GM21737 (cell line): ENCODE data around the gene ZCCHC9.
"Not testable (repeated sequence)": the region's sequence is repeated elsewhere in the genome, so short reads cannot be mapped to it uniquely, and the experiment has no call there.

Experiments used
- ATAC-seq: cut with Tn5 transposase; IDR thresholded peaks from one replicate; pipeline ENCODE4 v1.9.1; 2021; ENCODE audit warnings: mild to moderate bottlenecking, moderate library complexity; ENCODE audit not compliant: unreplicated experiment

Gene ZCCHC9

DNA sequence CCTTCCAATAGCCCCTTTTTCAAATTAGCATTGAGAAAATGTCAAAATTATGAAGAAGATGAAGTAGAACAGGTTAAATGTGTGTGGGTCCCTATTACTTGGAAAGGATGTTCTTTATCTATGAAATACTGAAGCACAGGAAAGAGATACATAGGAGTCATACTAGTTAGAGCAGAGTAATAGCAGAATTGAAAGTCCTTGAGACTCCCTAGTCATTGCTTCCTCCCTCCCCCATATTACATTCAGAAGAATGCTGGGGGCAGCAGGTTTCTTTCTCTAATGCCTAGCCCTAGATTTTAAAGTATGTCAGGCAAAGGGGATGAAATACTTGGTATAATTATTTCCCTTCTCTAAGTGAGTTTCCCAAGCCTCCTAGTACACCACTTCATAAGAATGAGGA, 4.4 kb downstream of the ZCCHC9 start:
- no peak for ATAC-seq

DNA sequence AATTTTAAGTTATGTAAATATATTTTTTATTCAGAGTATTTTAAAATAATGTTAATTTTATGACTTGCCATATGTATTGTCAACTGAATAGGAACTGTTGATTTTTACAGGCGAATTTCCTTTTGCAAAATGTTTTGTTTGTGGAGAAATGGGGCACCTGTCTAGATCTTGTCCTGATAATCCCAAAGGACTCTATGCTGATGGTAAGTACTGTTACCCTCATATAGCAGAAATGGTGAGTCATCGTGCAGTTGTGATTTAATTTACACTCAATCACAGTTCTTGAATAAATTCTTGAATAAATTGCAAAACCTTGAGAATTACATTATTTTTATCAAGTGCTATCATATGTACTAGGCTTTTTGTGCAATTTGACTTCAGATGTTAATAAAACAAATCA, 7.4 kb downstream of the ZCCHC9 start:
- no peak for ATAC-seq

DNA sequence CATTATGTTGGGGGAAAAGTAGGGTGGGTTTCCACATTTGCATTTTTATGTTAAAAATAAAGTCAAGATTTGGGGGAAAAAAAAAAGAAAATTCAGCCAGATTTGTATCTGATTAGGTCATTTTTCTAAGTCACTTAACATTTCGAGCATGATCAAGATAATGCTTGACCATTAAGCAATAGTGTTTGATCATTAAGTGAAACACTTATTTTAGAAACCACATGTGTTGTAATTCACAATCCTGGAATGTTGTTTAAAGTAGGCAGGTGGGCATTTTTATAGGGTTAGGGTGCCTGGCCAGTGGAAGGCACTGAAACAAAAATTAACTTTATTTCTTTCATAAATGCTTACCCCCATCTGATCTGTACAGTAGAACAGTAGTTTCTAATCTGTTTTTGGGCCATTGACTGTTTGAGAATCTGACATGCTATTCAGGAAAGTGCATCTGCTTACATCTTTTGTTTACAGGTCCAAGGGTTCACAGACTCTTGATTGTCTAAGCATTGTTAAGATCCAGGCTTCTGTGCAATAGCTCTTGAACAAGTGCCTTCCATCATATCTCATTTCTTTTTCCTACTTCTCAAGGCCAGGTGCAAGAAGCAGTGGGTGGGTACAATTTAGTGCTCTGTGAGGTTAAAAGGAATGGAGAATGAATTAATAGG, 9.1 kb downstream of the ZCCHC9 start:
- ATAC-seq, result no peak

DNA sequence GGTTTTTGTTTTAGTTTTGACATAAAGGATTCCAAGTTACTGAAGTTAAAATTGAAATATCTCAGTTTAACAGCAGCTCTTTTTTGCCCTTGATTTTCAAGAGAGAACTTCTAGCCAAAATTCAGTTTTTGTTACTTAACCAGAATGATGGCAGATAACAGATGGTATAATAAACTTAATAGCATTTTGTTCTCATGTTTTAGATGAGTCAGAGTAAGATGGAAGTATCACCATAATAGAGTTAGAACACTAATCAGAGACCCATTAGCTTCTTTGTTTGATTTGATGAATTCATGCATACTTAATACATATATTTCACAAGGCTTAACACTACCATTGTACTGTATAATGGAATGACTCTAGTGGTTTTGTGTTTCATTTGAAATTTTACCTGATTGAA, 11.9 kb downstream of the ZCCHC9 start:
- no peak for ATAC-seq

DNA sequence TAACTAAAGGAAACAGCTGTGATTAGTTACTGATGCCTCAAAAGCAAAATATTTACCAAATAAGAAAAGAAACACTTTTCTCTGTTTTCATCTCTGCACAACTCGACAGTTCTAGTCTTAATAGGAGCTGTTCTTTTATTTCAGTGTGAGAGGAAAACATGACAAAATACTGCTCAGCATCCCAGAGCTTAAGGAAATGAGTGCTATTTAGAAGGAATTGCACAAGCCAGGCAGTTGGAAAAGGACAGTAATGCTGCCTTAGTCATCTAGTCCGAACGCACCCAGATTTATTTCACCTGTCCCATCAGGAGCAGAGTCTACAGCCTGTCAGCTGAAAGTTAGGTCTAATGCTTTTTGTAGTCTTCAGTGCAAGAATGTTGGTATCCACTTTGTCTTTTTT, 12.3 kb downstream of the ZCCHC9 start:
- no peak for ATAC-seq

DNA sequence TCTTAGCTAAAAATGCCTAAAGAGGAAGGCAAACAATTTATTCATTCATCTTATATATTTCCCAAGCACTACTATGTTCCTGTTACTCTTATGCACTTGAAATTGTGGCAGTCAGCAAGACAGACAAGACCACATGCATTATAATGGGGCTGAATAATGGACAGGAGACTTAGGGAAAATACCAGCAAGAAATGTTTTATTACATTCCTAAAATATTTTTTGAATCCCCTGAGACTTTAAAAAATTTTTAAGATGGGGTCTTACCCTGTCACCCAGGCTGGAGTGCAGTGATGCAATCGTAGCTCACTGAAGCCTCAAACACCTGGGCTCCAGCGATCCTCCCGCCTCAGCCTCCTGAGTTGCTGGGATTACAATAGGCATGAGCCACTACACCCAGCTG, 13.2 kb downstream of the ZCCHC9 start:
- no peak for ATAC-seq

DNA sequence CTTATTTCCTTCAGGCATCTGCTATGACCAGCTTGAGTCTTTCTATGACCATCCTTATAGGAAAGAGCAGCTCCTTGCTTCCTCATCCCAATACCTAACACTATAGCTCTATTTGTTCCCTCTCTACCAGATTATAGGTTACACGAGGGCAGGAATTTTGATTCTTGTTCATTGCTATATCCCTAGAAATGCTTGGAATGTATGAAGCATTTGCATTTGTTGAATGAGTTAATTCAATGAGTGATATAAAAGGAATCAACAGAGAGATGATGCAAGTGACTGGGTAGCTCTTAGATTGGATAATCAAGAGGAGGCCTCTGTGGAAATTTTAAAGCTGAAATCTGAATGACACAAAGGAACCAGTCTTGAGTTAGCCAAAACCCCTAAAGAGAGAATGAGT, 13.9 kb downstream of the ZCCHC9 start:
- no peak for ATAC-seq

DNA sequence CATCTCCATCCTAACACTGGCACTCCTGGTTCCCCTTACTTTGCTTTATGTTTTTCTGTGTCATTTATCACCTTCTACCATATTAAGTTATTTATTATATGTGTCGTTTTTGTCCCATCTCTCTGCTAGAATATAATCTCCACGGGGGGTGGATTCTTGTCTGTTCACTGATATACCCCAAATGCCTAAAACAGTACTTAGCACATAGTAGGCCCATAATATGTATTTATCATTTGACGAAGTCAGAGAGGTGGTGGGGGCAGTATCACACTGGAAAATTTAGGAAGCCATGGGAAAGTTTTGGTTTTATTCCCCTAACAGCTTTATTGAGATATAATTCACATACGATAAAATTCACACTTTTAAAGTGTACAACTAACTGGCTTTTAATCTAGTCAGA, 14.4 kb downstream of the ZCCHC9 start:
- no peak for ATAC-seq

DNA sequence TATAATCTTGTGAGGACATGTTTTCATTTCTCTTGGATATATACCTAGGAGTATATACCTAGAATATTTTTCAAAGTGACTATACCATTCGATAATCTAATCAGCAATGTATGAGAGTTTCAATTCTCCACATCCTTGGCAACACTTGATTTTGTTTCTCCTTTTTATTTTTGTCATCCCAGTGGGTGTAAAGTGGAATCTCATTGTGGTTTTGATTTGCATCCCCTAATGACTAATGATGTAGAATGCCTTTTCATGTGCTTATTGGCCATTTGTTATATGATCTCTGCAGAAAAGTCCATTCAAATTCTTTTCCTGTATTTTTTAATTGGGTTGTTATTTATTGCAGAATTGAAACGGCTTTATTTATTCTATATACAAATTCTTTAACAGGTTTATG, 15.2 kb downstream of the ZCCHC9 start:
- ATAC-seq, result no peak

DNA sequence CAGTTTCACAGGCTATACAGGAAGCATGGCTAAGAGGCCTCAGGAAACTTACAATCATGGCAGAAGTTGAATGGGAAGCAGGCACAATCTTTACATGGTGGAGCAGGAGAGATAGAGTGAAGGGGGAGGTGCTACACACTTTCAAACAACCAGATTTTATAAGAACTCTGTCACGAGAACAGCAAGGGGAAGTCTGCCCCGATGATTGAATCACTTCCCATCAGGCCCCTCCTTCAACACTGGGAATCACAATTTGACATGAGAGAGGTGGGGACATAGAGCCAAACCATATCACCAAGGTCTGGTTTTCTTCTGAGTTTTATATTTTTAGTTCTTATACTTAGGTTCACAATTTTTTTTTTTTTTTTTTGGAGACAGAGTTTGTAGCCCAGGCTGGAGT, 16.1 kb downstream of the ZCCHC9 start:
- no peak for ATAC-seq

DNA sequence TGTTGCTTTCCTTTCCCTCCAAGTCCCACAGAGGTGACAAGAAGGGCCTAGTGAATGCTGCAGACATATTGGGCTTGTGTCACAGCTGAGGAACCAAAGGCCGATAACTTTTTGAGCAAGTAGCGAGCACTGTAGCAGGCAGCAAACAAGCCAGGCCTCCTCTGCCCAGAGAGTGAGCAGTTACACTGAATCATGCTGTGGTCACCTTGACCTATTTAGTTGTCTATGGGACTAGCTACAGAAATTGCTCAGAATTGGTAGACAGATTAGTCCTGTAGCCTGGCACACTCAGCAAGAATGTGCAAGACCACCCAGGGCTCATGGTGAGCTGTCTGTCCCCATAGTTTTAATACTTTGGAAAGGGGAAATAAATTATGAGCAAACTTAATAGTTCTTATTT, 25.2 kb downstream of the ZCCHC9 start:
- ATAC-seq, result no peak

DNA sequence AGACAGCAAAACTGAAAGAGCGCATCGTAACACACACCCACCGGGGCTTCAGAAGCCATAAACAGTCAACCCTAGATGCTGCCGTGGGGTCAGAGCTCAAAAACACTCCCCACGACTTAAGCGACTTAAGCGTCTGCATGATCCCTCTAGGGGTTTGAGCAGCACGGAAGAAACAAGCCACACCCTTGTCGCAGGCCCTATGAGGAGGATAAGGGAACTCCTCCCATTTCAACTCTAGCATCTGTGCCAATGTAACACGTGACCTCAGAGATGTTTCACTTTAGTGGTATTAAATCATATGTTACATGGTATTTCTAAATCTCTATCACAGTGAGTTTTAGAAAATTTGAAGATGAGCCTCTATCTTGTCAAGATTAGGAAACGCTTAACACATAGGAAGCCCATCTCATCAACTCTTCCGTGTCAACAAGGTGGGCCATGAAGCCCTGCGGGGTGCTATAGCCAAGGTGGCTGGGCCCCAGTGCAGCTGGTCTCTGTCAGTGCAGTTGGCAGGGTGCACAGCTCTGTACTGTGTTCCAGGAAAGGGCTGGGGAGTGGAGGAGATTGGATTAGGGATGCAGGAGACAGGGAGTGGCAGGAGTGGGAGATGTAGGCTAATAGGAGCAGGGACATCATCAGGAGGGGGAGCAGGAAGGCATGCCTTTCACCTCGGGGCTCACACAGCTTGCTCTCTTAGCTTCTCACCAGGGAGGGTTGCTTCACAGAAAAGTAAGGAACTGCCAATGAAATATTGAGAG, 33.1 kb downstream of the ZCCHC9 start:
- ATAC-seq, result no peak

DNA sequence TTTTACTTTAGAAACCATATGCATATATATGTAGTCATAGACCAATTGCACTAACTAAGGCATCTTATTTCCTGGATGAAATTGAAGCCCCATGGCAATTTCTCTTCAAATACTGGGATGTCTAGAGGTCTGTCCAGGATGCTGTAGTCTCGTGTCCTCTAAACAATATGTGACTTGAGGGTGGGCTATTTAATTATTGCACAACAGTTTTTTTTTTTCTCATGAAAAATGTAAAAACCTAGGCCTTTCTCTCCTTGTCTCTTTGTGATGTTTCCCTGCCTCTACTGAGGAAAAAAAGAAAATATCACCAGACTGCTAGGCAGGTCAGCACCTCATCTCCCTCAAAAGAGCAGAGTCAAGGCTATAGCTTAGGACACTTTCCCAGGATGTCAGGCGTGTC, 34.6 kb downstream of the ZCCHC9 start:
- ATAC-seq, result no peak

DNA sequence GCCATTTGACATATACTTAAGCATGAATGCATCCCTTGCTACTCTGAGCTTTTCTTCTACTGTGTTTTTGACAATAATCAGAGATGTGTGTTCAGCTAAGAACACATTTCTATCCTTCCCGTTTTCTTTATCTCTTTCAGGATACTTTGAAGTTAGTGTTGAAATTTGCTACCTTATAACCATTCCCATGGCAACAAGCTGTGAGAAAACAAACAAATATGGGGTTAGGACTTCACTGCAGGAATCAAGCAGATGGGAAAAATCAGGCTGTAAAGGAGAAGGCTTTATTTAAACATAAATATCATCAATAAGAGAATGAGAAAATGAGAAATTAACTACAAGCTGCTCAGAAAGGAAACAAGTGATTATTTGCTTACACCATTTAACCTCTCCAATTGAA, 35.2 kb downstream of the ZCCHC9 start:
- ATAC-seq, result no peak

DNA sequence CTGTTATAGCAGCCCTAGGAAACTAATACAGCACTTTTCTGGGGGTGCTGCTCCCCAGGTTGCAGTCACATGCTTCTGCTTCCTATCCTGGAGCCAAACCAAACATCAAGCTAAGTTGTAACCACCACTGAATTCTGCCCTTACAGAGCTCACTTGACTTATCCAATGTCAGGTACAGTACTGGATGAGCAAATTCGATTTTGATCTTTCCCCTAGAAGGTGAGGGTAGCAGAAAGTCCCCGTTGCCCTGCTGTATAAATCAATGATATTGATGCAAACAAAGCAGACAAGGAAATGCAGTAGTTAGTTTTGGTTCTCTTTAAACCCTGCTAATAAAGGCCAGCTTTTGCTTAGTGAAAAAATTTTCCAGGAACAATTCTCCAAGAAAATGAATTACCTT, 36.4 kb downstream of the ZCCHC9 start:
- ATAC-seq, result no peak

DNA sequence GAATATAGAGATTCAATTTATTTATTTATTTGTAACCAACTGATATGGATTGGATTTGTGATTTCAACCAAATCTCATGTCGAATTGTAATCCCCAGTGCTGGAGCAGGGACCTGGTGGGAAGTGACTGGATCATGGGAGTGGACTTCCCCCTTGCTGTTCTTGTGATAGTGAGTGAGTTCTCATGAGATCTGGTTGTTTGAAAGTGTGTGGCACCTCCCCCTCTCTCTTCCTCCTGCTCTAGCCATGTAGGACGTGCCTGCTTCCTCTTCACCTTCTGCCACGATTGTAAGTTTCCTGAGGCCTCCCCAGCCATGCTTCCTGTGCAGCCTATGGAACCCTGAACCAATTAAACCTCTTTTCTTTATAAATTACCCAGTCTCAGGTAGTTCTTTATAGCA, 36.8 kb downstream of the ZCCHC9 start:
- not testable (repeated sequence) for ATAC-seq

DNA sequence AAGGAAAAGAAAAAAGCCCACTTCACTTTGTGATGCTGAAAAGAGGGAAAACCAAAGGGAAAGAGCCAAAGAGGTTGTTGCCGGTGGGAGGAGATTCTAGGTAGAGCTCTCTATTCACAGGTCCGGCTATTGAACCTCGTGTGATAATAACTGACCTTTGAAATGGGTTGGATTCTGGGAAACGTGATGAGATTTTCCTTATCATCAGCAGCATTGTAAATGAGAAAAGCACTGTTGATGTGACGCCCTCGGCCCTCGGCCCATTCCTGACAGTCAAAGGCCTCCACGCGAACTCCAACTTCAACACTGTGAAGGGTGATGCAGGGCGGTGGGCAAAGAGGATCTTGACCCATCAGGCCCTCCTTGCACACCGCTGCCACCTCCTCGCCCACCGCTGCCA, 43.3 kb downstream of the ZCCHC9 start:
- ATAC-seq, result no peak

DNA sequence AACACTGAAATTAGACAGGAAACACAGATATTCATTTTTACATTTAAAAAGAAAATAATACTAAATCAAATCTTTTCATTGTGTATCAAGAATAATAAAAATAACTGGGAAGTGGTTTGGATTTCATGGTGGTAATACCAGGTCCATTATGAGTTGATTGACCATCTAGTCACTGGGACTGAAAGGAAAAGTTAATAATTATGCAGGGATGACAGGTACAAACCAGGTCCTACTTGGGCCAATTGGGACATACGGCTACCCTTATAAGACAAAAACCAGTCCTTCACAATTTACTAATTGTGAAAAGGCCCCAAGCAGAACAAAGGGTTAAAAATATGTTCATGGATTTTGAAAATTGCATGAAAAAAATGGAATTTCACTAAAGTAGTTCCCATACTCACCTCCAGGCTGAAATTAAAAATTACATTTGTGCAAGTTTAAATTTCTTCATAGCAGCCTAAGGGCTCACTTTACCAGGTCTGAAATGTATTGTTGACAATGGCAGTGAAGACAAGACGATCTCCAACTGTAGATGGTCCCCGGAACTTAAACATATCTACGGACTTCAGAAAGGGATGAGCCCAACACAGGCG, 44.1 kb downstream of the ZCCHC9 start:
- ATAC-seq, result no peak

DNA sequence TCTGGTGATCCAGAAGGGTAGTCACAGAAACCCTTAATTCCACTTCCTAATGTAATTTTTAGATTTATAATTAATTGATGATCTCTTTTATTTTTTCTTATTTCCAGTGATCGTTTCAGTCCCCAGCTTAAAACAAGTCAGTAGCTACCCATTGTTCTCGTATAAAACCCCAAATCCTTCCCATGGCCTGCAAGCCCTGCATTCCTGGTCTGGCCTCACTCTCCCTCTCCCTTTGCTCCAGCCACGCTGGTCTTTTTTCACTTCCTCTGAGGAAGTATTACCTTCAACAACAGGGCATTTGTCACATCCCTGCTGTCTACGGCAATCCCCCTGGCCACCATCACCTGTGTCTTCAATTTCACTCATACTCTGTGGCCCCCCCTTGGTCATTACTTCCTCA, 47.8 kb downstream of the ZCCHC9 start:
- ATAC-seq, result no peak

DNA sequence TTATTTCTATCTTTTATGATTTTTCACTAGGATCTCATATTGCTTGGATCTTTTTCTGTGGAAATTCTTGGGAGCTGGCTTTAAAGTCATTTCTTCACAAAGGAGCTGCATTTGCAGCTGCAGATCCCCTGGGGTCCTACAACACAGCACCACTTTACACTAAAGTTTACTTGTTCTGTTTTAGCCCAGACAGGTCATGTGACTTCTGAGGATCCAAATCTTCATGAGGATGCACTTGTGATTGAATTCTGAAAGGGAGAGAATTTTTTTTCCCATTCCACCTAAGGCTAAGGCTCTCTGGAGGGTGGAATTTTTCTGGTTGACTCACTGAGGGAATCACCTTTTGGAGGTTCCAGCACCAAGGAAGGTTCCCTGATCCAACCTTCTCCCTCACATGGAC, 49.1 kb downstream of the ZCCHC9 start:
- ATAC-seq, result no peak

DNA sequence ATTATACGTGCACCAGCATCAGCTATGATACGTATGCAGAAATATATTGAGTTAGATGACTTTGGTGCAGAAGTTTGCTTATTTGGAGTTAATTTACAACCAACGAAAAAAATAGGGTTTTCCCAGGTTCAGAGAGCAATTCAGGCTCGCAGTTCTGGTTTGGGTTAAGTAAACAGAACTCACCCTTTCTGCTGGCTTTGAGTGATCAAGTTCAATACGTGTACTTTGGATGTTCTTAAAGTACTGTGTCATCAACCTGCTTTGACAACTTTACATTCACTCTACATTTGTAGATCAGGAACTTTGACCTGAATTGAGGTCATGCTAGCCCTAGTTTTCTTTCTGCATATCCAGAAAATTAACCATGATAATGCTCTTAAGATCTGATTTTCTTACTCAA, 51.8 kb downstream of the ZCCHC9 start:
- no peak for ATAC-seq

DNA sequence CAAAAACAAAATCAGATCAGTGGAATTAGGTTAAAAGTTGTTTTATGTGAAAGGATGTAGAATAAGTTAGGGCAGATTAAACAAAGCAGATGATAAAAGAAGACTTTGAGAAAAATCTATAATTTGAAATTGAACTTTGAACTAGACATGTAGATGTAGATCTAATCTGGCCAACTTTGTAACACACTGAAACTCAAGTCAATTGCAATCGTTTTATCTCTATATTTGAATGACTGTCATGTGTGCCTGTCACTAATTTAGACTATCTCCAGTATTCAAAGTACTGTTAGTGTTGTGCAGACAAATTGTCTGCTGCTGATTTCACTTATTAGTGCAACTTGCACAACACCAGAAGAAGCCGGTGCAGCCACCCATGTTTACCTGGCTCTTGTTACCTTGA, 52.7 kb downstream of the ZCCHC9 start:
- no peak for ATAC-seq
